ENCODE data around the gene PAX4.

The PAX4 gene

DNA sequence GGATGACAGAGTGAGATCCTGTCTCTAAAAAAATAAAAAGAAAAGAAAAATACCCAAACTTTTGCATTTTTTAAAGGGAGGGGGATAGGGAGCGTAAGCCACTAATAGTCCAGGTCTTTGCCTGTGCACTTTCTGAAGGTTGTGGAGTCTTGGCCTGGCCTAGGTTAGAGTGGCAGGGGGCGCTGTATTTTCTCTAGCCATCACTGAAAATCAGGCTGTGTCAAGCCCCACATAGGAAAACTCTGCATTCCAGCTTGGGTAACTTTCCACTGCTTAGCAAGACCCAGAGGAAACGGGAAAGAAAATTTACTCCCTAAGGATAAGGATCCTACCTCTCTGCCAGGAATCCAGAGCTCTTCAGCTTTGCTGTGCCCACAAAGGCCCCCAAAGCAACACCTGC, 10.5 kb upstream of the PAX4 start:
- DNase-seq = no peak

DNA sequence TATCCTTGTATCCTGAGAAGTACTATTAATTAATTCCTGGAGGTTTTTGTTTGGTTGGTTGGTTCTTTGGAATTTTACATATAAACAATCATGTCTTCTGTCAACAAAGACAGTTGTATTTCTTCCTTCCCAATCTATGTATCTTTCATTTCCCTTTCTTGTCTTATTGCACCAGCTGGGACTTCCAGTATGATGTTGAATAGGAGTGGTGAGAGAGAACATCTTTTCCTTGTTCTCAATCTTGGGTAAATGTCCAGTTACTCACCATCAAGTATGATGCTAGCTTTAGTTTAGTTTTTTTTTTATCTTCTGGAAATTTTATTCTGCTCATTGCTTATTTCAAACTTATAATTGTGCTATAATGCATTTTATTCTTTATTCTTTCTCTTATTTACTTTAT, 7.4 kb upstream of the PAX4 start:
- DNase-seq = no peak

DNA sequence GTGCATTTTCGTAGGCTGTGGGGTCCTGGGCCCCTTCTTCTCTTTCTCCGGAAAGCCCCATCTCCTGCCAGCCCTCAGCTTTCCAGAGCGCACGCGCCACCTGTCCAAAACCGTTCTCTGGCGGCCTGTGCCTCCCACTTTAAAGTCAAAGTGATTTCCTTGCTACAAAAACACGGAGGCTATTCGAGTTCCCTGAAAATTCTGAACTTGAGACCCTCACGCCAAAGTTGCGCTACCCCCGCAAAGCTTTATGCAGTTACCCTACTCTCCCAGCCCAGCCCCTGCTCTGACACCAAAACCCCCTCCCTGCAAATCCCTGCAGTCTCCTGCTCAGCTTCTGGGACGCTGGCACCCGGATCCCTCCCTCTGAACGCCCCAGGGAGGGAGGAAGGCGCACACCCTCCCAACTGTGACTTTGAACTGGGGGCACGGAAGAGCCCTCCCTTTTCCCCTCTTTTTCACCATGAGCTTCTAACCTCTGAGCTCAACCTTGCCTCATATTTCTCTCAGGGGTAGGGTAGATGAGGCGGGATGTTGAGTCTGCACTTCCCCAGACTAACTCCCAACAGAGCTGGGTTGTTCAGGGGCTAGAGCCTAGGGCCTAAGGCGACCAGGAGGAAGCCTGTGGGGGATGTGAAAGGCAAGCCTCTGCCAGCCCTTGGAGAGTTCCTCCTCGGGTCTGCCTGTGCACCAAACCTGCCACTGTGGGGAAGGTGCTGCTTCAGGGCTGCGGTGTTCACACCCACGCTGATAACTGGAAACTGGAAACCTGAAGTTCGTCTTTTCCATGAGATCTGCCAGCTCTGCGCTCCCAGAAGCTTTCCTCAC, 2.7 kb upstream of the PAX4 start:
- DNase-seq = peak; percentile 5

DNA sequence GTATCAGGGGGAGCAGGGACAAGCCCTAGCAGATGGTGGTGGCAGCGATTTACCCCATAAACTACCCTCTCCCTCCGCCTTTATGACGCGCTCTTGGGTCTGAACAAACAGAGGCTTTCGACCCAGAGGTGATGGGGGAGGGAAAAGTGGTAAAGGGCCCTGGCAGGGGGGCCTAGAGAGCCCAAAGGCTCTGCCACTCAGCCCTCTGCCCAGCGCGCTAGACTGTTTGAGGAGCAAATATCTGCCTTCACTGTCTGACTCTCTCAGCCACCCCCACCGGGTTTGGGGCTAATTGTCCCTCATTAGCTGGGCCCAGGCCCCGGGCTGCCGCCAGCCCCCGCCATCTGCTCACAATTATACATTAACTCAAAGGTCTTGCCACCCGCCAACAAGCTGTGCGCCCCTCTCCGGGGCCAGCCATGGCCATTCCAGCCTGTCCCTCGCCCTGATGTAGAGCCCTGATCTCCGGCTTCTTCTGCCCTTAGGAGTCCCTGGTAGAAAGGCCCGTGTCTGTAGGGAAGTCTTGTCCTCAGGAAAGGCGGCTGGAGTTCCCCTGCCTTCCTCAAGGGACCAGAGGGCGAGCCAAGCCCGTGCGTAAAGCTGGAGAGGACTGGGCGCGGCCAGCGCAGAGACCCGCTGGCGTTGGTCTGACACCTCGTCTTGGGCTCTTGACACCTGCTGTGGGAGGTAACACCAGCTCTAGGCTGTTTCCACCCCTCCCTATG, 1.9 kb upstream of the PAX4 start:
- DNase-seq = no peak

DNA sequence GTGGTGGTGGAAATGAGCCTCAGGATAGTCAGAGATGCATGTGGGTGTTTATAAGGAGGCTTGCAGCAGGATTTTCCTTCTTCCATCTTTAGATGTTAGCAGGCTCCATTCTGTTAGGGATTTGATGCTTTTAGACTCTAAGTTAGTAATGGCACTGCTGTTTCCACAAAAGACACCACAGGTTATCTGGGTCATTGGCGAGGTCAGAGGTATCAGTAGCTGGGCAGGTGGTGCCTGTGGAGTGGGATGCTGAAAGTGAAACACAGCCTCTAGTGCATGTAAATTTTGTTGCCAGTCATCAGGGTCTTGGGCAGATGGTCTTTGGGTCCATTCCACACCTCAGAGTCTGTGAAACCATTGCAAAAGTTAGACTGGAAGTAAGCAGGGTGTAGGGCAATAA, 833 bp upstream of the PAX4 start:
- no peak for DNase-seq

DNA sequence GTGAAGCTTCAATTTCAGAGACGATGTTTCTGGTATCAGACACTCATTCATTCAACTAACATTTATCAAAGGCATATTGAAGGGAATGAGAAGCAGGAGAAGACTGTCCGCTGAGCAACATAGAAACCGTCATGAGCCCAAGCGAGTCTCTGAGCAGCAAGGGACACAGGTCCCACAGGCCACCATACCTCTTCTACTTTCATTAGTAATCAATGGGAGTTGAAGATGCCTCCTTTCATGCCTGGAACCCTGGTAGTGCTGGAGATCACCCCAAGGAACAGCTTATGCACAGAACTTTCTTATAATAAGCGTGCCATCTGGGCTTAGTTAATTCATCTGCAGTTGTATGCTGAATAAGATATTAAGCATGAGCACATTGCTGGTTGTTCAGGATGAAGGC, 1.2 kb downstream of the PAX4 start:
- DNase-seq = no peak

DNA sequence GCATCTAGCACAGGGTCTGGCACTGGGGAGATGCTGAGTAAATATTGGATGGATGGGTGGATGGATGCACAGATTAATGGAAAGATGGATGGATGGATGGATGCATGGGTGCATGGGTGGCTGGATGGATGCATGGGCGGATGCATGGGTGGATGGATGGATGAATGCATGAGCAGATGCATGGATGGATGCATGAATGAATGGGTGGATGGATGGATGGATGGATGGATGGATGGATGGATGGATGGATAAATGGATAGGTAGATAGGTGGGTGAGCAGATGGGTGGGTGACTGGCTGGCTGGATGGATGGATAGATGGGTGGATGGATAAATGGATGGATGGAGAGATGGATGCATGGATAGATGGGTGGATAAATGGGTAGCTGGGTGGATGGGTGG, 5.7 kb downstream of the PAX4 start:
- no peak for DNase-seq

DNA sequence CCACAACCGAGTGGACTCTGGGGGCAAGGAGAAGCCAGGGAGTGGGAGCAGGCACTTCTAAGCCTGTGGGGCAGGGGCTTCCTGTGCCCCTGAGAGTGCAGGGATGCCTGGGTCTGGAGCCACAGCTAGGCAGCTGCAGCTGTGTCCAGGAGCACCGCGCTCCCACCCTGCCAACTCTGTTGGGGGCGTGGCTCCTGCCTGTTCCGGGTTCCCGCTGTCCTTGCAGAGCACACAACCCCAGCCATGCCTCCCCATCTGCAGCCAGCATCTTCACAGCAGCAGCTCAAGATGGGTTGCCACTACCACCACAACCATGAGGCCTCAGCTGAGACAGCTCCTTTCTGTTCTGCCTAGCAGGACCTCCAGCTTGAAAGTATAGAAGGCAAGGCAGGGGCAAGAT, 8.6 kb downstream of the PAX4 start:
- DNase-seq = no peak

DNA sequence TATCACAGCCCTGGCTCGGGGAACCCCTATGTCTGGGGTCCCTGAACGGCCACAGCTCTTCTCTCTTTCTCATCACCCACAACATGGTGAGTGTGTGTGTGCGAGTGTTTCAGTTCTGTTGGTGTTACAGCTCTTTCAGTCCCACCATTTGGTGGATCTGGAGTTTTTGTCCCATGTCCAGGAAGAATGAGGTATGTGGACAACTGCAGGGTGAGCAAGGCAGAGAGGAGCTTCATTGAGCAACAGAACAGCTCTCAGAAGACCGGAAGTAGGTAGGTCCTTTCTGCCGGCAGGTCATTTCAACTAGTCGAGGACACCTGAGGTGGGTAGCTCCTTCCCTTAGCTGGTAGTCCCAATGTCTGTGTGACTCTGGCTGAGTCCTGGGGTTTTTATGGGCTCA, 9.5 kb downstream of the PAX4 start:
- DNase-seq = no peak

DNA sequence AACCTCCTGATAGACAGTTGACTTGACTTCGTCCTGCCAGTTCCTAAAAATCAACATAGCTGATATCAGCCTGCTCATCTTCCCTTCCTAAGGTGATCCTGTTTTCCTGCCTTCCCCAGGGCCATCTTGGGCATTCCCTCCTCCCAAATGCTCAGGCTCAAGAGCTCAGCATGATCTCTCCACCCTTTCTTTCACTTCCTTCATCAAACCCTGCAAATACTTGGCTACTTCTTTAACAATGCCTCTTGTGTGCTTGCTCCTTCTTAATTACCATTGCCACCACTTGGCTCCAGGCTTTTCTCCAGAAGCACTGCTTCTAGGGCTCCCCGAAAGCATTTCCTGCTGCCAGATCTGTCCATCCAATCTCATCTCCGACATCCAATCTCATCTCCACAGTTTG, 17.1 kb downstream of the PAX4 start:
- DNase-seq = no peak

DNA sequence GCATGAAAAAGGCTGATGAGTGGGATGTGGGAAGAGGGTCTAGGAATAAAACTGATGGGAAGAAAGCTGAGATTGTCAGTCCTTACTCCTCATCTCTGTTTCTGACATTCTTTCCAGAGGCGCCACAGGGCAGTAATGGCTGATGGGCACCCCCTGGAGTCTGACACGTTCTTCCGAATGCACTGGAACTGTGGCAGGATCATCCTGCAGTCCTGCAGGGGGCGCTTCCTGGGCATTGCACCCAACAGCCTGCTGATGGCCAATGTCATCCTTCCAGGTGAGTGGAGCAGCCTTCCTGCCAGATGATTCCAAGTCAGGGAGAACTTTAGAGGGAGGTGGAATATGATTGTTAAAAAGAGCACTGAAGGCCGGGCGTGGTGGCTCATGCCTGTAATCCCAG, 19.6 kb downstream of the PAX4 start:
- no peak for DNase-seq

DNA sequence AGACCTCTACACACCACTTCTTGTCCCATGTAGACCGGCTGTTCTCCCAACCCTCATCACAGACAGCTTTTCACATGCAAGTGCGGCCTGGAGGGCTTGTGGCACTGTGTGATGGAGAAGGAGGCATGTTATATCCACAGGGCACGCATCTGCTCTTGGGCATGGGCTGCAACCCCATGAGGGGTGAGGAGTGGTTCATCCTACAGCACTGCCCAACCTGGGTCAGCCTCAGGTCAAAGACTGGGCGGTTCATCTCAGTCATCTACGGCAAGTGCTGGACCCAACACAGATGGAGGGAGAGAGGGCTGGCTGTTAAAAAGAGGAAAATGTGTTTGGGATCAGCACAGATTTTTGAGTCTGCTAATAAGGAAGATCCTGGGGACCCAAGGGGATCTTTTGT, 22.2 kb downstream of the PAX4 start:
- DNase-seq = no peak

DNA sequence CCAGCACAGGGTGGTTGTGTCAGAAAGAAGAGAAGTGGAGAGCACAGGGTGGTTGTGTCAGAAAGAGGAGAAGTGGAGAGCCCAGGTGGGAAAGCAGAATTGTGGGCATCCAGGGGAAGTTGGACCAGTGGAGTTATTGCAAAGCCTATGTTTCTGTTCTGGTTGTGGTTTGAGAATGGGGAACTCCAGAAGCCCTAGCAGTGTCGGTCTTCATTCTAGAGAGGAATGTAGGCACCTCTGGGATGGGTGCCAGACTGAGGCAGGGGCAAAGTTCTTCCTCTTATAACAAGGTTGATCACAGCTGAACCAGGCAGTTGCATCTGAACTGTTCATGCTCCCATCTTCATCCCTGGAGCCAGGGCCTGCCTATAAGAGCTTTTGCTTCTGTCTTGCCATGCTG, 23.5 kb downstream of the PAX4 start:
- peak; percentile 13 for DNase-seq

DNA sequence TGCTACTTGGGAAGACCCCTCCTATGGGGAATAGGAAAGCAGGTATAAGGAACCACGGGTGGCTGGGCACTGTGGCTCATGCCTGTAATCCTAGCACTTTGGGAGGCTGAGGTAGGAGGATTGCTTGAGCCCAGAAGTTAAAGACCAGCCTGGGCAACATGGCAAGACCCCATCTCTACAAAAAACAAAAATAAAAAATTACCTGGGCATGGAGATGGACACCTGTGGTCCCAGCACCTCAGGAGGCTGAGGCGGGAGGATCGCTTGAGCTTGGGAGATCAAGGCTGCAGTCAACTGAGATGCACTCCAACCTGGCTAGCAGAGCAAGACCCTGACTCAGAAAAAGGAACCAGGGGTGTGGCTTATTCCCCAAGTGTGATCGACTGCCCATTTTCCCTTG, 25.4 kb downstream of the PAX4 start:
- no peak for DNase-seq

DNA sequence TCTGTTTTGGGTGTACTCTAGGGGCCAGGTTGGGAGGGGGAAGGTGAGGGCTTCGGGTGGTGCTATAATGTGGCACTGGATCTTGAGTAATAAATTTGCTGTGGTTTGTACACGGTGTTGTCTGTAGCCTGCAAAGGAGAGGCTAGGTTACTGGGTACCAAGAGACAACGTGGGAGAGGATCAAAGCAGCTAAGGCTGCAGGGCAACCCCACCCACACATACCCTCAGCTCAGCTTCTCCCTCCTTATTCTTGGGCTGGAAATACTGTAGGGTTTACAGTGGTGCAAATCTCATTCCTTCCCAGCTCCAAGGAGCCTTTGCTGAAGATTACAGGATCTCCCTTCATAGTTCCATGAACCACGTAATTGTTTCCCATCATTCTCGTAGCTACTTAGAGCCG, 26.4 kb downstream of the PAX4 start:
- DNase-seq = no peak

DNA sequence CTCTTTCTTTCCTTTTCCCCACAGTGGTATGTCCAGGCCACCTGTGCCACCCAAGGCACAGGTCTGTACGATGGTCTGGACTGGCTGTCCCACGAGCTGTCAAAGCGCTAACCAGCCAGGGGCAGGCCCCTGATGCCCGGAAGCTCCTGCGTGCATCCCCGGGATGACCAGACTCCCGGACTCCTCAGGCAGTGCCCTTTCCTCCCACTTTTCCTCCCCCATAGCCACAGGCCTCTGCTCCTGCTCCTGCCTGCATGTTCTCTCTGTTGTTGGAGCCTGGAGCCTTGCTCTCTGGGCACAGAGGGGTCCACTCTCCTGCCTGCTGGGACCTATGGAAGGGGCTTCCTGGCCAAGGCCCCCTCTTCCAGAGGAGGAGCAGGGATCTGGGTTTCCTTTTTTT, 26.8 kb downstream of the PAX4 start:
- no peak for DNase-seq

DNA sequence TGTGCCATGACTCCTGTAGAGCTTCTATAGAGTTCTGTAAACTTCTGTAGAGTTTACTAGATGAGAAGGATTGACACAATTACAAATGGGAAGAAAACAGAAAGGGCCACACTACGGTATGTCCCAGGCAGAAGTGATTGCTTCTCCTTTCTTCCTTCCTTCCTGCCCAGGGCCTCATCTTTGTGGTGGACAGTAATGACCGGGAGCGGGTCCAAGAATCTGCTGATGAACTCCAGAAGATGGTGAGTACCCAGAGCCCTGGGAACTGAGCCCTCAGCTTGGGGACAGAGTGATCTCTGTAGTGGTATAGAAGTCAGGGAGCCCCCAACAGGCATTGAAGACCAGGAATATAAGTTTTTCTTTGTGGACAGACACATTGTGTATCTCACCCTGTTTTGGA, 28.0 kb downstream of the PAX4 start:
- DNase-seq = no peak

DNA sequence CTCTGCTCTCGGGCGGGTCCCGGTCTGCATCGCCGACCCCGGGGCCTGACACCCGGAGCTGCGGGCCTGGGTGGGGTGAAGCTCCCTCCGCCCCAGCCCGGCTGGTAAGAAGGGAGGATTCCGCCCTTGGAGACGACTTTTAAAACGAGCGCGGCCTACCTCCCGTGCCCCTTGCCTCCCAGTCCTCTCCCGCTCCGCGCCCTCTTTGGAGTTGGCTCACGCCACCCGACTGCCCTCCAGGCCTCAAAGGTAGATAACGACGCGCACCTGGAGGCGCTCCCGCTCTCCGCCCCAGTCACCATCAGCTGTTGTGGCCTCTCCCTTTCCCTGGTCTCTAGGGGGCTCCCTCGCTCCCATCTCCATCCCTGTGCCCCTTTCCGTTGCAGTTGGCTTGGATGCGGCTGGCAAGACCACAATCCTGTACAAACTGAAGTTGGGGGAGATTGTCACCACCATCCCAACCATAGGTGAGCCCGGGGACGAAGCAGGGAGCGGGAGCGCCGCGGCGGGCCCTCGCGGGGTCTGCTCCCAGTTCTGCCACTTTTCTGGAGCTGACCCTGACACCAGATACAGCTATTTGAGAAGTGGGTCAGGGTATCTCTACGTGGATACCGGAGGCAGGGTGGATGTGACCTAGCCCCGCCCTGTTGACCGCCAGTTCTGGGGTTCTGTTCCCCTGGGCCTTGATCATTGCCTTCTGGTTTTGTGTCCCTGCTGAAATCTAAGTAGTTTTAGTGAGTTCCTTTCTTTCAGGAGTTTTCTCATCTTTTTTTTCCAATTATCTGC, 29.1 kb downstream of the PAX4 start:
- DNase-seq = peak; percentile 53

DNA sequence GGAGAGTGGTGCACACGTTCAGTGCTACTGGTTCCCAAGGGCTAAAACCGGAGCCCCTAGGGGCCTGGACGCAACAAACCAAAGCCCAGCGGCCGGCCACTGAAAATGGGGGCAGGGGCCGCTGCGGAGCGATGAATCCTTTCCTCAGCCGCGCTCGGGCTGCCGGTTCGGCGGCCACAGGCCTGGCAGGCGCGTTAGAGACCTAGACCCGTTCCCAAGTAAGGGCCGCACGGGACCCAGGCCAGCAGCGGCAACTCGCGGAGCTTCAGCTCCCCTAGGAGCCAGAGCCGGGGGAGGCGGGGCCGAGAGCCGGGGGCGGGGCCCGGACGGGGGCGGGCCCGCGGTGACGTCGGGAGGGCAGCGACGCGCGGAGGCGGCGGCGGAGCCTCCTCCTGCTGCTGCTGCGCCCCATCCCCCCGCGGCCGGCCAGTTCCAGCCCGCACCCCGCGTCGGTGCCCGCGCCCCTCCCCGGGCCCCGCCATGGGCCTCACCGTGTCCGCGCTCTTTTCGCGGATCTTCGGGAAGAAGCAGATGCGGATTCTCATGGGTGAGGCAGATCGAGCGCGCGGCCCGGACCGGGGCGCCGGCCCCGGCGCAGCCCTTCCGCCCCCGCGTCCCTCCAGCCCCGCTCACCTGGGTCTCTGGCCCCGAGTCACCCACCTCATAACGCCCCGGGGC, 29.8 kb downstream of the PAX4 start, which contains the start of gene ARF5:
ARF5 (plus strand) TSS at position 393 of the 678 bp plus-strand sequence; CDS start at position 481, 88 bp downstream.
- DNase-seq = peak; percentile 81

DNA sequence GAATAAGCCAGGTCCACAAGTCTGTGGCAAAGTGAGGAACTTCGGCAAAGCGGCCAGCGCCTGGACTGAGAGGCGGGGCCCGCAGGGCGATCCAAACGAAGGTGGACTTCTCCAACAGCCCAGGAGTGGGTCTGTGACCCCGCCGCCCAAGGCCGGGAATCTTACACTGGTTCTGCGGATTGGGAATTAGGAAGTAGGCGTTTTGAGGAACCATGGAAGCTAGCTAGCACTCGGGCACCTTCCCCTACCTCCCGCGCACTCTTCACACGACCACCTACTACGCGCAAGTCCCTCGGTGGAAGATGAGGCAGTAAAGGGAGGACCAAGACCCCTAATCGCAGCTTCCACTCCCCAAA, 30.3 kb downstream of the PAX4 start:
- DNase-seq = no peak

DNA sequence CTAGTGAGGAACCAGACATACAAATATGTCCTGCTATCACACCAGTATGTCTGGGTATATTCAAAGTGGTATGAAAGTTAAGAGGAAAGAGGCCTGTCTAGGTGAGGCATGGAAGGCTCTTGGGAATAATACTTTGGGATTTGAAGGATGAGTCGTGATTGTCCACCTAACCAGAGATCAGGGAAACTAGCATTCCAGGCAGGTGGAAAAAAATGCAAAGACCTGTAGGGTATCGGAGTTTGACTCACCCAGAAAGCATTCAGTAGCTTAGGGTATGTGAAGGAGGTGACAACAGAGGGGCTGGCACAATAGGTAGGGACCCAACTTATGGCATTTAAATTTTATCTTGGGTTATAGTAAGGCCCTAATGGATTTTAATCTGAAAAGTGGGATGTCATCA, 31.6 kb downstream of the PAX4 start:
- DNase-seq = no peak

DNA sequence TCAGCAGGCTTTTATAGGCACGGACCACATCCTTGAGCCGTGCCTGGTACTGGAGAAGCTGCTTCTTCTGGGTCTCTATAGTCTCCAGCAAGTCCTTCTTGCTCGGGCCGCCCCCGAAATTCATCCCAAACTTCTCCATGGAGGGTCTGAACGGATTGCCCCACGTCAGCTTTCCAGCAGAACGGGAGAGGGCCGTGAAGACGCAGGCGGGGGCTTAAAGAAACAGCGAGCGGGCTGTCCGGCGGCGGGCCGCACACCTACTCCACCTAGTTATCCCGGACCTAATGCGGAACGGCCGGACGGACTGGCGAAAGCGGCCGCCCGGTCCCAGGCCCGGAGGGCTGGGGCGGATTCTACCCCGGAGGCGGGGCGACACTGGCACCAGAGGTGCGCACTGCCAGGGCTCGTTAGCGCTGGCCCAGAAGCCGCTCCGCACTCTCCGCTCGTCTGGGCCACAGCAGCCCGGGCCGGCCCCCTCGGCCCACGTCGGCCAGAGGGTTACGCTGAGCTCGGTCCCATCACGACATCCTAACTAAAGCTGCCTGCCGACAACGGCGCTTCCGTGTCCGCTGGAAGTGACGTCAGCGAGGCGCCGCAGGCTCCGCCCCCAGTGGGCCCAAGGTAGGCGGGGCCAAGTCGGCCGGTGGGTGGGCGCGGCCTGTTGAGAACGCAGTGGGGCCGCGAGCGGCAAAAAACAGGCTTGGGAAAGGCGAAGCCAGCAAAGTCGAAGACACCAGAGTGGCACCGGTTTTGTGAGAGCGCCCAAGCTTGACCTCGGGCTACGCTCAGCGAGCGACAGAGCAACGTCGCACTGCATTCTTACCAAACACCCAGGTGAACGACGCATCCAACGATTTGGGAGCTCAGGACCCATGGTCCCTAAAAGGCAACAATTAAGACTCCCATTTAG, 32.6 kb downstream of the PAX4 start, which contains the start of gene GCC1:
GCC1 (minus strand) TSS at position 553 of the 910 bp plus-strand sequence; CDS start at position 139, 414 bp downstream.
- DNase-seq = peak; percentile 84

Data from OCI-M1 (cell line).